Putamen (tissue), 1 donor: ENCODE measurements around the gene DPM1.
"Not testable (repeated sequence)": the region's sequence is repeated elsewhere in the genome, so short reads cannot be mapped to it uniquely, and the experiment has no call there.

Source experiments
- DNase-seq: peaks from one replicate; pipeline ENCODE4 v3.0.0-alpha.2; 2016; ENCODE audit warnings: low spot score

Gene DPM1

DNA sequence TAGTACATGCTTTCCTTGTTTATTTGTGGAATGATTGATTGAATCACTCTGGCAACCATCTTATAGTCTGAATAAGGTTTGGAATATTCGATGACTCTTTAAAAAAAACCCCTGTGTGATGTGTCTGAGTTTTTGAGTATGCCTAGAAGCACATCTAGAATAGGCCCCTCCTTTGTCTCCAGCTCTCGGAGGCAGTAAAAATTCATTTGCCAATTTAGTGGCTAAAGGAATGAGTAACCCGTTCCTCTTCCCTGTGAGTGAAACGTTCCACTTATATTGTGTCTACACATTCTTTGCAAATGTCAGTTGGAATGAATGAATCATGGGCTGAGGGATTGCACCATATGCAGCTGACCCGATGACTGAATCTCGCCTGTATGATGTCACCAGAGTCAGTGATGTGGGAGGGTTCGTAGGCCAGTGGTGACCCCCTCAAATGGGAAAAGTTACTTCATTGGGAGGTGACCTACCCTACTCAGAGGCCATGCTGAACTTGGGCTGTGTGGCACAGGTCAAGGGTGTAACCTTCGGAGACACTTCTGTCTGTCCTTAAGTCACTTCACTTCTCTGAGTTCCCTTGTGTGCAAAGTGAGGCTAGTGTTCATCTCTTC lies 21.8 kb upstream of the DPM1 start:
- DNase-seq: no peak

GRCh38 chr20:50978533-50978932 lies 20.2 kb upstream of the DPM1 start:
- DNase-seq: not testable (repeated sequence)

GRCh38 chr20:50977066-50978021 lies 19.0 kb upstream of the DPM1 start:
- DNase-seq: no peak

DNA sequence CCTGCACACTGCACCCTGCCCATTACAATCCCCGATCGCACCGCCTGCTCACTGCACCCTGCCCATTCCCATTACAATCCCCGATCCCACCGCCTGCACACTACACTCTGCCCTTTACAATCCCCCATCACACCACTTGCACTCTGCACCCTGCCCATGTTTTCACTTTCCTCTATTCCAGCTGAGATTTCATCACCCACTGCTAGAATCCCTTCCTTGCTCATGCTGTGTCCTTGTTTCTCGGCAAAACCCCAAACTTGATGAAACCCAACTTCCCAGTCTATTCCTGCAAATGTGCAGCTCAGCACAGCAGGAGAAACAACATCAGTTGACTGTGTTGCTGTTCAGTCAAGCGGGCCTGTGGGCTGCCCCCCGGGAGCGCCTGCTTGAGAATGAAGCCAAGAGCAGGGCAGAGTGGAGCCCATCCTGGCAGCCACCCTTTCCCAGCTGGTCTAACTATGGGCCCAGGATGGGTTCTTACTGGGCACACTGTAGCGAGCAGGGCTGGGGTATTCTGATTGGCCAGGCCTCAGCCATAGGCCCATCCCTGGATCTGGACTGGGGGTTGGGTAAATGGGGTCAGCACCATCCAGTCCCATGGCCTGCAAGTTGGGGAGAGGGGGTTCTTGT lies 17.5 kb upstream of the DPM1 start:
- no peak for DNase-seq

- no peak for DNase-seq
Measured at GRCh38 chr20:50969912-50970311, 11.6 kb upstream of the DPM1 start.

- DNase-seq: no peak
Measured at GRCh38 chr20:50969435-50969834, 11.1 kb upstream of the DPM1 start.

- DNase-seq: no peak
Measured at GRCh38 chr20:50968289-50968688, 10.0 kb upstream of the DPM1 start.

GRCh38 chr20:50967586-50967985 lies 9.3 kb upstream of the DPM1 start:
- no peak for DNase-seq

DNA sequence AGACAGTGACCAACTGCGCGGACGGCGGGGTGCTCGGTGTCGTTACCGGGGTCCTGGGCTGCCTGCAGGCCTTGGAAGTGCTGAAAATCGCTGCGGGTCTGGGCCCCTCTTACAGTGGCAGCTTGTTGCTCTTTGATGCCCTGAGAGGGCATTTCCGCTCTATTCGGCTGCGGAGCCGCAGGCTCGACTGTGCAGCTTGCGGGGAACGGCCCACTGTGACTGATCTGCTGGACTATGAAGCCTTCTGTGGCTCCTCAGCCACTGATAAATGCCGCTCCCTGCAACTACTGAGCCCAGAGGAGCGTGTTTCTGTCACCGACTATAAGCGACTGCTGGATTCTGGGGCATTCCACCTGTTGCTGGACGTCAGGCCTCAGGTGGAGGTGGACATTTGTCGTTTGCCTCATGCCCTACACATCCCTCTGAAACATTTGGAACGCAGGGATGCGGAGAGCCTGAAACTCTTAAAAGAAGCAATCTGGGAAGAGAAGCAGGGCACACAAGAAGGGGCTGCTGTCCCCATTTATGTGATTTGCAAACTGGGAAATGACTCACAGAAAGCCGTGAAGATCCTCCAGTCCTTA lies 1.3 kb upstream of the DPM1 start:
- no peak for DNase-seq

- peak; percentile 90 for DNase-seq
Measured at GRCh38 chr20:50958615-50959542, 547 bp upstream of the DPM1 start, which contains the start of gene MOCS3. Gene MOCS3 (plus strand): TSS chr20:50958818. CDS start chr20:50958843, 25 bp downstream.

- DNase-seq: no peak
Measured at GRCh38 chr20:50957276-50957675, 1.1 kb downstream of the DPM1 start.

- no peak for DNase-seq
Measured at GRCh38 chr20:50953821-50954220, 4.5 kb downstream of the DPM1 start.

- DNase-seq: no peak
Measured at GRCh38 chr20:50953196-50953595, 5.1 kb downstream of the DPM1 start.

GRCh38 chr20:50948132-50948785 lies 10.1 kb downstream of the DPM1 start:
- DNase-seq: no peak

DNA sequence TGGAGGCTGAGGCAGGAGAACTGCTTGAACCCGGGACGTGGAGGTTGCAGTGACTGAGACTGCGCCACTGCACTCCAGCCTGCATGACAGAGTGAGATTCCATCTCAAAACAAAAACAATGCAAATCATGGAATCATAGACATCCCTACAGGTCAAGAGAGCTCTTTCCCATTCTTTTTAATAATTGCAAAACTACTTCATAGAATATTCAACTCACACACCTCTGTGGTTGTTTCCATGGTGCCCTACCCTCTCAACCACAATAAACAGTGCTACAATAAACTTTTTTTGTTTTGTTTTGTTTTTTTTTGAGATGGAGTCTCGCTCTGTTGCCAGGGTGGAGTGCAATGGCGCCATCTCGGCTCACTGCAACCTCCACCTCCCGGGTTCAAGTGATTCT lies 15.3 kb downstream of the DPM1 start:
- DNase-seq: no peak

DNA sequence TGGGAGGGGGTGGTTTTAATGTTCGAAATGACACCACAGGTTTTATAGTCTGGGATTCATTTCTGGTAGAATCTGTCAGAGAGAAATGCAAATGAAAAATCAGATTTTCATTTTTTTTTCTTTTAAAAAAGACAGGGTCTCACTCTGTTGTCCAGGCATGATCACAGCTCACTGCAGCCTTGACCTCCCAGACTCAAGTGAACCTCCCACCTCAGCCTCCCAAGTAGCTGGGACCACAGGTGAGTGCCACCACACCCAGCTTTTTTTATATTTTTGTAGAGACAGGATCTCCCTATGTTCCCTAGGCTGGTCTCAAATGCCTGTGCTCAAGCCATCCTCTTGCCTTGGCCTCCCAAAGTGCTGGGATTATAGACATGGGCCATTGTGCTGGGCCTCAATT lies 24.7 kb downstream of the DPM1 start:
- DNase-seq: no peak

DNA sequence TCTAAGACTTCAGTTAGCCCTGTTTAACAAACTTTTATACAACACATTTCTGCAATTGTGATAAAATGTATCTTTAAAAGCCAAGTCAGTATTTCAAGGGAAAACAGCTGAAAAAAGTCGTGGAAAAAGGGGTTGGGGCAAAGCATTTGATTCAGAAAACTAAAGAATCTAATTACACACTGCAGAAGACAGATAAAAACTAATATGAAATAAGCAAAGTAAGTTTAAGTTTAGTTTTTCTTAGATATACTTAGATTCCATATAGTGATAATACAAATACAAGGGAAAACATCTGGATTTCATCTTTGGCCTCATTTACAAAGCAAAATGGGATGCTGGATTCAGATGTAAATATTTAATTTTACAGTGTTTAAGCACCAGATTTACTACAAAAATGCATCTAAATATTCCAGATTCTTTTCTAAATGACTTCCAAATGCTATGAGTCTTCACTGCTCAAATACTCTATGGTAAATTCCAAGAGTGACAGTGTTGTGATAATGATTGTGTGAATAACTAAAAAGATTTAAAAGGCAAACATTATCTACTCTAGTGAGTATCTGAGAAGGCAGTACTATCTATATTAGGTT lies 25.5 kb downstream of the DPM1 start:
- DNase-seq: no peak

- no peak for DNase-seq
Measured at GRCh38 chr20:50932016-50932485, 26.3 kb downstream of the DPM1 start.

DNA sequence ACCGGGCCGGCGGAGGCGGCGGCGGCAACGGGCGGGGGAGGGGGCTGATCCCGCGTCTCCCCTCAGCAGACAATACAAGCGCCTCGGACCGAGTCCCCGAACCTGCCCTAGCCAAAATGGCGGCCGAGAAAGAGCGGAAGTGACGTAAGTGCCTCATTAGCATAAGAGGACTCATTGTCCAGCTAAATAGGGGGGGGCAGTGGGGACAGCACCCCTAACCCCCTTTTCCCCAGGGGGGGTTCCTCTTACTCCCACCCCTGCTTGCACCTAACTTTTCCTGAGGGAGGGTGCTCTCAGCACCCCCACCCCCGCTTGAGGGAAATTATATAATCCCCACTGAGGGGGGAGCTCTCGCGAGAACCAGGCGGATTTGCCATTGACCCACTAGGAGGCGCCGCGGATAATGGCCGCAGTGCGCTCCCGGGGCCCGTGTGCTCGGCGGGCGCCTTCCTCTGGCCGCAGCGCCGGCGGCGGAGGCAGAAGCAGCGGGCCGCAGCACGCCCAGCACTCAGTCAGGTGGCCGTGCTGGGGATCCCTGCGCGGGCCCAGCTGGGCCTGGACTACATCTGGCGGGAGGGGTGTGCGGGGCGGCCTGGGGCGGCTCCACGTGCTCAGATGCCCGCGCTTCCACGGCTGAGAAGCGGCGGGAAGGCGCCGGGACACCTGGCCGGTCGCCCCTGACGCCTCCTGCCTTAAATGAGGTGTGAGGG lies 26.9 kb downstream of the DPM1 start, which contains the start of gene ADNP:
ADNP (minus strand) TSS at position 132 of the 710 bp plus-strand sequence. CDS start 27,441 bp downstream, outside the sequence.
- DNase-seq: peak; percentile 94

DNA sequence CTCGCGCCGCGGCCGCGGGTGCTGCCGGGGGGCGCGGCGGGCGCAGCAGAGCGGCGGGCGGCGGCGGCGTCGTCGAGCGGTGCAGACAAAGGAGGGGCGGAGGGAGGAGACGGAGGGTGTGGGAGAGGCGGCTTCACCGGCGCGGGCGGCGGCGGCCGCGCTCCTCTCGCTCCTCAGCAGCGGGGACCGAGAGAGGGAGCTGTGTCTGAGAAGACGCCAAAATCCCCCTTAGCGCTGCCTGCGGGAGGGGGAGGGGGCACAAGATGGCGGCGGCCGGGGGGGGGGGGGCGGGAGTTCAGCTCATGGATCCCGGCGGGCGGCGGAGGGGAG lies 27.4 kb downstream of the DPM1 start:
- DNase-seq: no peak
